MG63 (cell line): ENCODE results near the gene BMP5. TPM values are rescaled to one million over a fixed set of nuclear protein-coding genes. Genes with fewer than 3 reads are reported as not detected.

ENCODE experiments used
- DNase-seq: peaks from one replicate; pipeline ENCODE4 v3.0.0-alpha.2; 2020
- H3K27me3 ChIP-seq: fragments of 250-450 bp; sonication (Bioruptor Pico); 2 replicates; pipeline ENCODE4 v1.5.1; 2020; ENCODE audit warnings: mild to moderate bottlenecking, moderate library complexity
- H3K36me3 ChIP-seq: fragments of 250-450 bp; sonication (Bioruptor Pico); 2 replicates; pipeline ENCODE4 v1.5.1; 2020; ENCODE audit warnings: mild to moderate bottlenecking, moderate library complexity
- H3K4me3 ChIP-seq: fragments of 250-450 bp; sonication (Bioruptor Pico); 2 replicates; pipeline ENCODE4 v1.5.1; 2020; ENCODE audit warnings: mild to moderate bottlenecking, moderate library complexity
- H3K9me3 ChIP-seq: fragments of 250-450 bp; sonication (Bioruptor Pico); 2 replicates; pipeline ENCODE4 v1.5.1; 2020; ENCODE audit warnings: mild to moderate bottlenecking, moderate library complexity
- total RNA-seq: library from RNA; depleted of rRNA; stranded (reverse); fragments of >200 nt; shearing (Covaris generic); gene quantifications from 2 replicates; pipeline ENCODE4 v1.2.3, GENCODE V29; 2014; ENCODE audit warnings: low replicate concordance

The BMP5 gene
- total RNA-seq, 1 experiment from 2014 or later = 4.7 TPM

DNA sequence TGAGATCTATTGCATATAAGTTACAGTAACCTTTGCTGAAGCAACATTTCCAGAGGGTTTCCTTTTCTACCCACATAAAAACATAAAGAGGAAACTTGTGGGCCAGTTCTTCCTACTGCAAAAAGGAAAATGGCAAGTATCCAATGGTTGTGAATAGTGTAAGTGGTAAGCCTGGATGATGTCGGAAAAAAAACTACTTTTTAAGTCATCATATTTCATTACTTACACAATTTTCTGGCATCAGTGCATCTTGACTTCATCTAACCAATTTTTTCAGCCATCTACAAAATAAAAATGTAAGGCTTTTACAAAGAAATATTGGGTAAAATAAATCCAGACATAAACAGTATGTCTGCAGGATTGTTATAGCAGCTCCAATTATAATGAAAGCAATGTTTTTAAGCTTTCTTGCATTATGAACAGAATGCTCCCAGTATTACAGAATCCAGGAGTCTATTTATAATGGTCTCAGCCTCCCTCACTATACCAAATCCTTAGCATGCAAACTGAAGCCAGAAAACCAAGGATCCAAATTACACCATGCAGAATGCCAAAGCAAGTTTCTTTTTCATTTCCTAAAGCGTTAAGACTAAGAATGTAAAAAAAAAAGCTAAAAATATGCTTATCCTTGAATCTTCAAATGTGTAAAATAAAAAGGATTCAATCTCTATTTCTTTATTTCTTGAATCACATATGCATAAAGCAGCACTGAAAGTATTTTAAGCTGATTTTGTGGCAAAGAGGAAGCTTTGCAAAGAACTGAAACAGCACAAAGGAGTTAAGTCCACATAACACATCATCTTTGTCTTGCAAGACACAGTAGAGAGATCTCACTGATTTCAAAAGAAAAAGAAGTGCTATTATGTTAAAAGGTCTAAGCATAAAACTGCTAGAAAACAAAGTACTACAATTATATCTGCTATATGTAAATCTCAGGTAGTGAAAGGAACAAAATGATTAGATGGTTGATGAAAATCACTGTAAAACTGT, 169.6 kb downstream of the BMP5 start:
- H3K9me3 ChIP-seq = 0 out of 2 replicates have a peak, but pooled peaks cover 3% of the 10 kb centered on the region
- DNase-seq = no peak

GRCh38 chr6:55704421-55704820, 171.0 kb downstream of the BMP5 start:
- Histone ChIP-seq H3K9me3 (0 out of 2 replicates have a peak, but pooled peaks cover 3% of the 10 kb centered on the region), H3K36me3 (no peaks in the 10 kb centered on the region), H3K4me3 (no peak overlapping the region), H3K27me3 (no peaks in the 10 kb centered on the region)
- DNase-seq = no peak

More for the DNA sequence above, 169.6 kb downstream of the BMP5 start:
- H3K36me3 ChIP-seq = no peaks in the 10 kb centered on the region
- no peak overlapping the region for H3K4me3 ChIP-seq
- no peaks in the 10 kb centered on the region for H3K27me3 ChIP-seq
